Measurements from ENCODE around the gene BSG. TPM values are rescaled to one million over a fixed set of nuclear protein-coding genes. Genes with fewer than 3 reads are reported as not detected.

Gene BSG
- total and polyA plus RNA-seq, 9 of the 15 experiments (the other 6 are each of a cell fraction or from before 2014, with no cell fraction given) = 4.6 to 495 (median 187) TPM

DNA sequence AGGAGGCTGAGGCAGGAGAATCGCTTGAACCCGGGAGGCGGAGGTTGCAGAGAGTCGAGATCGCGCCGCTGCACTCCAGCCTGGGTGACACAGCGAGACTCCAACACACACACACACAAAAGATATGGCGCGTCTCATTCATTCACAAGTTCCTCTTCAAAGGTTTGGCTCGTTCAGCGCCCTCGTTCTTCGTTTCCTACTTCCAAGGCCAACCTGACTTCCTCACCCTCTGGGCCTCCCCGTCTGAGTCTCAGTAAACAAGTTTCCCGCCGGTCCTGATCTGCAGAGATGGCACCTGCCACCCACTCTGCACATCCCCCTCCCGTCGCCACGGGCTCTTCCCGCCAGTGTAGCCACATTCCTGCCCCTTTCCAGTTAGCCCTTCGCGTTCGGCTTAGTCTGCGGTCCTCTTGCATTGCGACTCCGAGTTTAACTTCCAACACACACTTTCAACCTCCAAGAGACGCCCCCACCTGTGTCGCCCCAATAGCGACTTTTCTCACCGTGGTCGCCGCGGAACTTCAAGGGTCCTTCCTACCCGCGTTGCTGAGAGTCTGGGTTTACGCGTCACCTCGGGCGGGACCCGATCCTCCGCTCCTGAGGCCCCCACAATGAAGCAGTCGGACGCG, 1.3 kb upstream of the BSG start (continued):
- TF ChIP-seq, protein P1, sequence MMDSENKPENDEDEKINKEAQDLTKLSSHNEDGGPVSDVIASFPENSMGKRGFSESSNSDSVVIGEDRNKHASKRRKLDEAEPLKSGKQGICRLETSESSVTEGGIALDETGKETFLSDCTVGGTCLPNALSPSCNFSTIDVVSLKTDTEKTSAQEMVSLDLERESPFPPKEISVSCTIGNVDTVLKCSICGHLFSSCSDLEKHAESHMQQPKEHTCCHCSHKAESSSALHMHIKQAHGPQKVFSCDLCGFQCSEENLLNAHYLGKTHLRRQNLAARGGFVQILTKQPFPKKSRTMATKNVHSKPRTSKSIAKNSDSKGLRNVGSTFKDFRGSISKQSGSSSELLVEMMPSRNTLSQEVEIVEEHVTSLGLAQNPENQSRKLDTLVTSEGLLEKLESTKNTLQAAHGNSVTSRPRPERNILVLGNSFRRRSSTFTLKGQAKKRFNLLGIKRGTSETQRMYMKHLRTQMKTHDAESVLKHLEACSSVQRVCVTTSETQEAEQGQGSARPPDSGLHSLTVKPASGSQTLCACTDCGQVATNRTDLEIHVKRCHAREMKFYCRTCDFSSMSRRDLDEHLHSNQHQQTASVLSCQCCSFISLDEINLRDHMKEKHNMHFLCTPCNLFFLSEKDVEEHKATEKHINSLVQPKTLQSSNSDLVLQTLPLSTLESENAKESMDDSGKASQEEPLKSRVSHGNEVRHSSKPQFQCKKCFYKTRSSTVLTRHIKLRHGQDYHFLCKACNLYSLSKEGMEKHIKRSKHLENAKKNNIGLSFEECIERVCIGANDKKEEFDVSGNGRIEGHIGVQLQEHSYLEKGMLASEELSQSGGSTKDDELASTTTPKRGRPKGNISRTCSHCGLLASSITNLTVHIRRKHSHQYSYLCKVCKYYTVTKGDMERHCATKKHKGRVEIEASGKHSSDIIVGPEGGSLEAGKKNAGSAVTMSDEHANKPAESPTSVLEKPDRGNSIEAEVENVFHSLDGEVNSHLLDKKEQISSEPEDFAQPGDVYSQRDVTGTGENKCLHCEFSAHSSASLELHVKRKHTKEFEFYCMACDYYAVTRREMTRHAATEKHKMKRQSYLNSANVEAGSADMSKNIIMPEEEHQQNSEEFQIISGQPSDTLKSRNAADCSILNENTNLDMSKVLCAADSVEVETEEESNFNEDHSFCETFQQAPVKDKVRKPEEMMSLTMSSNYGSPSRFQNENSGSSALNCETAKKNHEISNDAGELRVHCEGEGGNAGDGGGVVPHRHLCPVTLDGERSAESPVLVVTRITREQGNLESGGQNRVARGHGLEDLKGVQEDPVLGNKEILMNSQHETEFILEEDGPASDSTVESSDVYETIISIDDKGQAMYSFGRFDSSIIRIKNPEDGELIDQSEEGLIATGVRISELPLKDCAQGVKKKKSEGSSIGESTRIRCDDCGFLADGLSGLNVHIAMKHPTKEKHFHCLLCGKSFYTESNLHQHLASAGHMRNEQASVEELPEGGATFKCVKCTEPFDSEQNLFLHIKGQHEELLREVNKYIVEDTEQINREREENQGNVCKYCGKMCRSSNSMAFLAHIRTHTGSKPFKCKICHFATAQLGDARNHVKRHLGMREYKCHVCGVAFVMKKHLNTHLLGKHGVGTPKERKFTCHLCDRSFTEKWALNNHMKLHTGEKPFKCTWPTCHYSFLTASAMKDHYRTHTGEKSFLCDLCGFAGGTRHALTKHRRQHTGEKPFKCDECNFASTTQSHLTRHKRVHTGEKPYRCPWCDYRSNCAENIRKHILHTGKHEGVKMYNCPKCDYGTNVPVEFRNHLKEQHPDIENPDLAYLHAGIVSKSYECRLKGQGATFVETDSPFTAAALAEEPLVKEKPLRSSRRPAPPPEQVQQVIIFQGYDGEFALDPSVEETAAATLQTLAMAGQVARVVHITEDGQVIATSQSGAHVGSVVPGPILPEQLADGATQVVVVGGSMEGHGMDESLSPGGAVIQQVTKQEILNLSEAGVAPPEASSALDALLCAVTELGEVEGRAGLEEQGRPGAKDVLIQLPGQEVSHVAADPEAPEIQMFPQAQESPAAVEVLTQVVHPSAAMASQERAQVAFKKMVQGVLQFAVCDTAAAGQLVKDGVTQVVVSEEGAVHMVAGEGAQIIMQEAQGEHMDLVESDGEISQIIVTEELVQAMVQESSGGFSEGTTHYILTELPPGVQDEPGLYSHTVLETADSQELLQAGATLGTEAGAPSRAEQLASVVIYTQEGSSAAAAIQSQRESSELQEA (IDR thresholded peaks at IDR 0.05; ENCODE audit: low read depth) = 0 out of 2 replicates have a peak, but pooled peaks have one; percentile 13
- TF ChIP-seq NBN (IDR thresholded peaks at IDR 0.05; ENCODE audit: low read depth) (peak; percentile 20; the same call in 1 of the 2 replicates), ZKSCAN1 (IDR thresholded peaks at IDR 0.05; ENCODE audit: low read depth, low read length) (no peak), ZC3H8 (IDR thresholded peaks at IDR 0.05) (no peak)
- TF ChIP-seq, protein P2, sequence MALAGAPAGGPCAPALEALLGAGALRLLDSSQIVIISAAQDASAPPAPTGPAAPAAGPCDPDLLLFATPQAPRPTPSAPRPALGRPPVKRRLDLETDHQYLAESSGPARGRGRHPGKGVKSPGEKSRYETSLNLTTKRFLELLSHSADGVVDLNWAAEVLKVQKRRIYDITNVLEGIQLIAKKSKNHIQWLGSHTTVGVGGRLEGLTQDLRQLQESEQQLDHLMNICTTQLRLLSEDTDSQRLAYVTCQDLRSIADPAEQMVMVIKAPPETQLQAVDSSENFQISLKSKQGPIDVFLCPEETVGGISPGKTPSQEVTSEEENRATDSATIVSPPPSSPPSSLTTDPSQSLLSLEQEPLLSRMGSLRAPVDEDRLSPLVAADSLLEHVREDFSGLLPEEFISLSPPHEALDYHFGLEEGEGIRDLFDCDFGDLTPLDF (CRISPR knock-in tag; IDR thresholded peaks at IDR 0.05) = no peak; the same call in 1 of the 2 replicates
- TF ChIP-seq, protein P3, sequence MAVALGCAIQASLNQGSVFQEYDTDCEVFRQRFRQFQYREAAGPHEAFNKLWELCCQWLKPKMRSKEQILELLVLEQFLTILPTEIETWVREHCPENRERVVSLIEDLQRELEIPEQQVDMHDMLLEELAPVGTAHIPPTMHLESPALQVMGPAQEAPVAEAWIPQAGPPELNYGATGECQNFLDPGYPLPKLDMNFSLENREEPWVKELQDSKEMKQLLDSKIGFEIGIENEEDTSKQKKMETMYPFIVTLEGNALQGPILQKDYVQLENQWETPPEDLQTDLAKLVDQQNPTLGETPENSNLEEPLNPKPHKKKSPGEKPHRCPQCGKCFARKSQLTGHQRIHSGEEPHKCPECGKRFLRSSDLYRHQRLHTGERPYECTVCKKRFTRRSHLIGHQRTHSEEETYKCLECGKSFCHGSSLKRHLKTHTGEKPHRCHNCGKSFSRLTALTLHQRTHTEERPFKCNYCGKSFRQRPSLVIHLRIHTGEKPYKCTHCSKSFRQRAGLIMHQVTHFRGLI (CRISPR knock-in tag; IDR thresholded peaks at IDR 0.05) = no peak
- TF ChIP-seq, protein P4, sequence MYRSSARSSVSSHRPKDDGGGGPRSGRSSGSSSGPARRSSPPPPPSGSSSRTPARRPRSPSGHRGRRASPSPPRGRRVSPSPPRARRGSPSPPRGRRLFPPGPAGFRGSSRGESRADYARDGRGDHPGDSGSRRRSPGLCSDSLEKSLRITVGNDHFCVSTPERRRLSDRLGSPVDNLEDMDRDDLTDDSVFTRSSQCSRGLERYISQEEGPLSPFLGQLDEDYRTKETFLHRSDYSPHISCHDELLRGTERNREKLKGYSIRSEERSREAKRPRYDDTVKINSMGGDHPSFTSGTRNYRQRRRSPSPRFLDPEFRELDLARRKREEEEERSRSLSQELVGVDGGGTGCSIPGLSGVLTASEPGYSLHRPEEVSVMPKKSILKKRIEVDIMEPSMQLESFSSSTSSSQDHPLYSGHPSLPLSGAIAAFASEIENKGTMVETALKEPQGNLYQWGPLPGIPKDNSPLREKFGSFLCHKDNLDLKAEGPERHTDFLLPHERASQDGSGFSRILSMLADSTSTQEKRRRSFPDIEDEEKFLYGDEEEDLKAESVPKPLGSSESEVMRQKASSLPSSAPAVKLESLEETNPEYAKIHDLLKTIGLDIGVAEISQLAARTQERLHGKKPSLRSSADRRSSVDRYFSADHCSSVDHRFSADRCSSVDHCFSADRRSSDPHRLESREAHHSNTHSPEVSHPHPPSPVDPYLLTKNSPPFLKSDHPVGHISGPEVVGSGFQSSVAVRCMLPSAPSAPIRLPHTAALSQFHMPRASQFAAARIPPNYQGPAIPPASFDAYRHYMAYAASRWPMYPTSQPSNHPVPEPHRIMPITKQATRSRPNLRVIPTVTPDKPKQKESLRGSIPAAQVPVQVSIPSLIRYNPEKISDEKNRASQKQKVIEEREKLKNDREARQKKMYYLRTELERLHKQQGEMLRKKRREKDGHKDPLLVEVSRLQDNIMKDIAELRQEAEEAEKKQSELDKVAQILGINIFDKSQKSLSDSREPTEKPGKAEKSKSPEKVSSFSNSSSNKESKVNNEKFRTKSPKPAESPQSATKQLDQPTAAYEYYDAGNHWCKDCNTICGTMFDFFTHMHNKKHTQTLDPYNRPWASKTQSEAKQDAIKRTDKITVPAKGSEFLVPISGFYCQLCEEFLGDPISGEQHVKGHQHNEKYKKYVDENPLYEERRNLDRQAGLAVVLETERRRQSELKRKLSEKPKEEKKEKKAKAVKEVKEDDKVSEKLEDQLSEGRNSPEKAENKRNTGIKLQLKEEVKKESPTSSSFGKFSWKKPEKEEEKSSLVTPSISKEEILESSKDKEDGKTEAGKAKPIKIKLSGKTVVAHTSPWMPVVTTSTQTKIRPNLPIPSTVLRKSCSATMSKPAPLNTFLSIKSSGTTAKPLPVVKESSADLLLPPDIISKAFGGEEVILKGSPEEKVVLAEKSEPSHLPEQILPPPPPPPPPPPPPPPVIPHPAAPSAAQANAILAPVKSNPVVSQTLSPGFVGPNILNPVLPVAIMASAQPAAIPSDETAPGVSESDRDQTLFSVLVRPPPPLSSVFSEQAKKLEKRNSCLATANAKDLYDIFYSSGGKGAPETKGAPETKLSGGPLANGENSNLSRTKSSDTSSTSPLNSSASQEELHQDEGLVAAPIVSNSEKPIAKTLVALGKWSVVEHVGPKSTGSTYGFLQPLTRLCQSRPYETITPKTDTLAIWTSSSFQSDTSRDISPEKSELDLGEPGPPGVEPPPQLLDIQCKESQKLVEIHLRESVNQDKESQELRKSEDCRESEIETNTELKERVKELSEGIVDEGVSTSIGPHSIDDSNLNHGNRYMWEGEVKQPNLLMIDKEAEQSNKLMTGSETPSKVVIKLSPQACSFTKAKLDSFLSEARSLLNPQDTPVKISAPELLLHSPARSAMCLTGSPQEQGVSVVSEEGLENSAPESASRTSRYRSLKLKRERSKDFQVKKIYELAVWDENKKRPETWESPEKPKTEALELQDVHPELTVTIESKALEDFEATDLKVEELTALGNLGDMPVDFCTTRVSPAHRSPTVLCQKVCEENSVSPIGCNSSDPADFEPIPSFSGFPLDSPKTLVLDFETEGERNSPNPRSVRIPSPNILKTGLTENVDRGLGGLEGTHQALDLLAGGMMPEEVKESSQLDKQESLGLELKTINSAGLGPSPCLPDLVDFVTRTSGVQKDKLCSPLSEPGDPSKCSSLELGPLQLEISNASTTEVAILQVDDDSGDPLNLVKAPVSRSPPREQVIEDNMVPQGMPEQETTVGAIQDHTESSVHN (IDR thresholded peaks at IDR 0.05; ENCODE audit: borderline replicate concordance in 1 of 2, low read depth in 1 of 2) = no peak
